Measurements from ENCODE around the gene DNM2. TPM values are rescaled to one million over a fixed set of nuclear protein-coding genes. Genes with fewer than 3 reads are reported as not detected.

Gene DNM2
- polyA plus RNA-seq, 2 donors = 68.4 to 87.9 TPM

DNA sequence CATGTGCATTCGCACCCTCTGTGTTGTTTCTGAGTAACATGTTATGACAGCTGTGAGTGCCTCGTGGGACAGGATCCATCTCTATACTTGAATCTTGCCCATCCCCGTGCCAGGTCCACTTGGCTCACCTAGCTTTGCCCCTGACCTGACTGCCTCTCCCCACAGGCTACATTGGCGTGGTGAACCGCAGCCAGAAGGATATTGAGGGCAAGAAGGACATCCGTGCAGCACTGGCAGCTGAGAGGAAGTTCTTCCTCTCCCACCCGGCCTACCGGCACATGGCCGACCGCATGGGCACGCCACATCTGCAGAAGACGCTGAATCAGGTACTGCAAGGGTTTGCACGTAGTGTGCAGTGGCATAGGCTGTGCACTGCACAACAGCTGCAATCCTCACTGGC lies 64.9 kb downstream of the DNM2 start:
- Histone ChIP-seq H3K36me3 (ENCODE audit: control insufficient read depth in 2 of 2, insufficient read depth in 2 of 2, low read length in 1 of 2) (peaks cover 22 to 40% of the 10 kb centered on the region in 2 donors), H3K9me3 (ENCODE audit: control insufficient read depth in 2 of 2, insufficient read depth in 1 of 2, low read depth in 1 of 2, low read length in 1 of 2) (no peaks in the 10 kb centered on the region), H3K27me3 (ENCODE audit: control insufficient read depth in 1 of 2, insufficient read depth in 2 of 2, low read length in 2 of 2) (no peaks in the 10 kb centered on the region), H3K4me1 (ENCODE audit: control insufficient read depth in 2 of 2, insufficient read depth in 2 of 2, low read length in 1 of 2) (peaks cover 0 to 2% of the 10 kb centered on the region in 2 donors), H3K4me3 (ENCODE audit: low read depth in 1 of 2, low read length in 2 of 2) (no peak overlapping the region), H3K27ac (ENCODE audit: low read depth in 2 of 2, low read length in 1 of 2) (no peak overlapping the region)
- 82 to 83% methylated on average over 13 of the region's 13 CpGs for WGBS, 2 donors

DNA sequence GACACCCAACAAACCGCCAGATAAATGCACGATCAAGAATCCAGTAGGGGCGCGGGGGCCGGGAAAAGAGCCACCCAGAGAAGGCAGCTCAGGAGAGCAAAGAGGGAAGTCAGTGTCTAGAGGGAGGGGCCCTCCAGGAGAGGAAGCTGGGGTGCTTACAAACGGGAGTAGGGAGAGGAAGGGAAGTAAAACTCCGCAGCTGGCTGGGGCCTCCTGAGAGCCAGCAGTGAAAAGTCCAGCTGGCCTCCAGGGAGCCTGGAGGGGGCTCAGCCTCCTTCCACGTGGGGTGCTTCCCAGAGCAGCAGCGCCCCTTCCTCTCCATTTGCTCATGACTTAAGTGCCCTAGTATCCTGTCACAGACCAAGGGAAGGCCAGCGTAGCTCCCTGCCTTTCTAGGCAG lies 66.4 kb downstream of the DNM2 start:
- Histone ChIP-seq H3K4me3 (ENCODE audit: low read depth in 1 of 2, low read length in 2 of 2) (no peak overlapping the region), H3K27ac (ENCODE audit: low read depth in 2 of 2, low read length in 1 of 2) (peak overlapping the region in 1 of 2 donors; percentile 33), H3K27me3 (ENCODE audit: control insufficient read depth in 1 of 2, insufficient read depth in 2 of 2, low read length in 2 of 2) (no peaks in the 10 kb centered on the region), H3K36me3 (ENCODE audit: control insufficient read depth in 2 of 2, insufficient read depth in 2 of 2, low read length in 1 of 2) (peaks cover 25 to 46% of the 10 kb centered on the region in 2 donors), H3K4me1 (ENCODE audit: control insufficient read depth in 2 of 2, insufficient read depth in 2 of 2, low read length in 1 of 2) (peaks cover 0 to 2% of the 10 kb centered on the region in 2 donors), H3K9me3 (ENCODE audit: control insufficient read depth in 2 of 2, insufficient read depth in 1 of 2, low read depth in 1 of 2, low read length in 1 of 2) (no peaks in the 10 kb centered on the region)
- 71 to 78% methylated on average over 10 of the region's 10 CpGs for WGBS, 2 donors

DNA sequence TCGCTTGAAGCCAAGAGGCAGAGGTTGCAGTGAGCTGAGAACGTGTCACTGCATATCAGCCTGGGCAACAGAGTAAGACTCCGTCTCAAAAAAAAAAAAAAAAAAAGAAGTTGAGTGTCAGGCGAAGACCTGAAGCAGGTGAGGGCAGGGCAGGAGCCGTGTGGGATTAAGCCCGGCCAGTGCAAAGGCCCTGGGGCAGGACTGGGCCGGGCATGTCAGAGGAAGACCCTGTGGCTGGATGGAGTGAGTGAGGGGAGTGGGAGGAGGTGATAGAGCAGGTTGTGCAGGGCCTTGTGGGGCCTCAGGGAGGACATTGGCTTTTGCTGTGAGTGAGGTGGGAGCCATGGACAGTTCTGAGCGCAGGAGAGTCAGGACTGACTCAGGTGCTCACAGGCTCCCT lies 70.3 kb downstream of the DNM2 start:
- no peaks in the 10 kb centered on the region for H3K27me3 ChIP-seq (ENCODE audit: control insufficient read depth in 1 of 2, insufficient read depth in 2 of 2, low read length in 2 of 2)
- peaks cover 22 to 44% of the 10 kb centered on the region in 2 donors for H3K36me3 ChIP-seq (ENCODE audit: control insufficient read depth in 2 of 2, insufficient read depth in 2 of 2, low read length in 1 of 2)
- H3K9me3 ChIP-seq (ENCODE audit: control insufficient read depth in 2 of 2, insufficient read depth in 1 of 2, low read depth in 1 of 2, low read length in 1 of 2) = no peaks in the 10 kb centered on the region
- 95 to 97% methylated on average over 8 of the region's 8 CpGs for WGBS, 2 donors
- H3K4me3 ChIP-seq (ENCODE audit: low read depth in 1 of 2, low read length in 2 of 2) = no peak overlapping the region
- H3K4me1 ChIP-seq (ENCODE audit: control insufficient read depth in 2 of 2, insufficient read depth in 2 of 2, low read length in 1 of 2) = no peaks in the 10 kb centered on the region
- no peak overlapping the region for H3K27ac ChIP-seq (ENCODE audit: low read depth in 2 of 2, low read length in 1 of 2)

DNA sequence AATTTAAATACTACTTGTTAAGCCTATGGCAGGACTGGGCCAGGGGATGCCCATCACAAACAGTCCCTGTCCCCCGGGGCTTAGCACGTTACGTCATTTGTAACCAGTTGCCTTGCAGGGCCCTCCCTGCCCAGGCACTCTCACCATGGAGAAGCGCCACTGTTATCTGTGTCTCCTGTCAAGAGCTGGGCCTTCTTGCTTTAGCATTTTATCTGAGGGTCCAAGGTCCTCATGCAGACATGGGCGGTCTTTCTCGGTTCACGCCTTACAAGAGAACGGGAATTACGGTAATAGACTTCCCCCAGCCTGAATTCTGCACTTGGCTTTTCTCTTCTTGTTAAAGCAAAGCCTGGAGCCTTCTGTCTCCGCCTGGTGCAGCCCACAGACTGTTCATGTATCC lies 72.0 kb downstream of the DNM2 start:
- Histone ChIP-seq H3K4me1 (ENCODE audit: control insufficient read depth in 2 of 2, insufficient read depth in 2 of 2, low read length in 1 of 2) (no peaks in the 10 kb centered on the region), H3K27me3 (ENCODE audit: control insufficient read depth in 1 of 2, insufficient read depth in 2 of 2, low read length in 2 of 2) (no peaks in the 10 kb centered on the region), H3K36me3 (ENCODE audit: control insufficient read depth in 2 of 2, insufficient read depth in 2 of 2, low read length in 1 of 2) (peaks cover 23 to 41% of the 10 kb centered on the region in 2 donors), H3K4me3 (ENCODE audit: low read depth in 1 of 2, low read length in 2 of 2) (no peak overlapping the region), H3K9me3 (ENCODE audit: control insufficient read depth in 2 of 2, insufficient read depth in 1 of 2, low read depth in 1 of 2, low read length in 1 of 2) (no peaks in the 10 kb centered on the region), H3K27ac (ENCODE audit: low read depth in 2 of 2, low read length in 1 of 2) (no peak overlapping the region)
- 88 to 96% methylated on average over 10 of the region's 10 CpGs for WGBS, 2 donors

DNA sequence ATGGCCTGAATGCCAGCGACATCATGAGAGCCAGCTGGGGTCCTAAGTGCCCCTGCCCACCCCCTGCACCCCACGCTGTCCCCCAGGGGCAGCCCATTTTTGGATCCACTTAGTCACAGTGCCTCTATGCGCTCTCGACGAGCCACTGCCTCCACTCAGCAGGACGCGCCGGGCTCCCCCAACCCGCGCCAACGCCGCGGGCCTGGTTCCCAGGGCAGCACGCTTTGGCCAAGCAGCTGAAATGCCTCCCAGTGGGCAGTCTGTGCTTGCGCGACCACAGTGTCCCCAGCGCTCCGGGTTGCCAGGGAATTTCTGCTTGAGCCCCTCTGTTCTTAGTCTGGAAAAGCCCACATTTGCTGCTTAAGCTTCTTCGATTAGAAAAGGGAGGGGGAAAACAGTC lies 78.8 kb downstream of the DNM2 start:
- H3K4me1 ChIP-seq (ENCODE audit: control insufficient read depth in 2 of 2, insufficient read depth in 2 of 2, low read length in 1 of 2) = no peaks in the 10 kb centered on the region
- H3K9me3 ChIP-seq (ENCODE audit: control insufficient read depth in 2 of 2, insufficient read depth in 1 of 2, low read depth in 1 of 2, low read length in 1 of 2) = no peaks in the 10 kb centered on the region
- H3K4me3 ChIP-seq (ENCODE audit: low read depth in 1 of 2, low read length in 2 of 2) = no peak overlapping the region
- peaks cover 9 to 46% of the 10 kb centered on the region in 2 donors for H3K36me3 ChIP-seq (ENCODE audit: control insufficient read depth in 2 of 2, insufficient read depth in 2 of 2, low read length in 1 of 2)
- 90 to 95% methylated on average over 19 of the region's 19 CpGs for WGBS, 2 donors
- no peak overlapping the region for H3K27ac ChIP-seq (ENCODE audit: low read depth in 2 of 2, low read length in 1 of 2)
- no peaks in the 10 kb centered on the region for H3K27me3 ChIP-seq (ENCODE audit: control insufficient read depth in 1 of 2, insufficient read depth in 2 of 2, low read length in 2 of 2)

DNA sequence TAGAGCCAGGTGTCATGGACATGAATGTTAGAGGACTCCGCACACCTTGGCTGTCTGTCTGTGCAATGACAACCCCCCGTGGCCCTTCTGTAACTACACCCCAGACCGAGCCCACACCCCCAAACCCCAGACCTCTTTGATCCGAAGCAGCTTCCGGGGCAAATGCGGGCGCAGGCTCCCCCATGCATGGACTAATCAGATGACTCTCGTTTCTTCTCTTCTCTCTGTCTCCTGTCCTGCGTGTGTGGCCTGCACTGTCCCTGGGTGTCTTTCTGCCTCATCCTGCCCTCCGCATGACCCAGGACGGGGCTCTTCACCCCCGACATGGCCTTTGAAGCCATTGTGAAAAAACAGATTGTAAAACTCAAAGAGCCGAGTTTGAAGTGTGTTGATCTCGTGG lies 79.2 kb downstream of the DNM2 start:
- no peaks in the 10 kb centered on the region for H3K27me3 ChIP-seq (ENCODE audit: control insufficient read depth in 1 of 2, insufficient read depth in 2 of 2, low read length in 2 of 2)
- 84% methylated on average over 14 of the region's 14 CpGs for WGBS, 2 donors
- H3K36me3 ChIP-seq (ENCODE audit: control insufficient read depth in 2 of 2, insufficient read depth in 2 of 2, low read length in 1 of 2) = peaks cover 9 to 48% of the 10 kb centered on the region in 2 donors
- no peaks in the 10 kb centered on the region for H3K9me3 ChIP-seq (ENCODE audit: control insufficient read depth in 2 of 2, insufficient read depth in 1 of 2, low read depth in 1 of 2, low read length in 1 of 2)
- H3K4me3 ChIP-seq (ENCODE audit: low read depth in 1 of 2, low read length in 2 of 2) = no peak overlapping the region
- no peaks in the 10 kb centered on the region for H3K4me1 ChIP-seq (ENCODE audit: control insufficient read depth in 2 of 2, insufficient read depth in 2 of 2, low read length in 1 of 2)
- no peak overlapping the region for H3K27ac ChIP-seq (ENCODE audit: low read depth in 2 of 2, low read length in 1 of 2)

DNA sequence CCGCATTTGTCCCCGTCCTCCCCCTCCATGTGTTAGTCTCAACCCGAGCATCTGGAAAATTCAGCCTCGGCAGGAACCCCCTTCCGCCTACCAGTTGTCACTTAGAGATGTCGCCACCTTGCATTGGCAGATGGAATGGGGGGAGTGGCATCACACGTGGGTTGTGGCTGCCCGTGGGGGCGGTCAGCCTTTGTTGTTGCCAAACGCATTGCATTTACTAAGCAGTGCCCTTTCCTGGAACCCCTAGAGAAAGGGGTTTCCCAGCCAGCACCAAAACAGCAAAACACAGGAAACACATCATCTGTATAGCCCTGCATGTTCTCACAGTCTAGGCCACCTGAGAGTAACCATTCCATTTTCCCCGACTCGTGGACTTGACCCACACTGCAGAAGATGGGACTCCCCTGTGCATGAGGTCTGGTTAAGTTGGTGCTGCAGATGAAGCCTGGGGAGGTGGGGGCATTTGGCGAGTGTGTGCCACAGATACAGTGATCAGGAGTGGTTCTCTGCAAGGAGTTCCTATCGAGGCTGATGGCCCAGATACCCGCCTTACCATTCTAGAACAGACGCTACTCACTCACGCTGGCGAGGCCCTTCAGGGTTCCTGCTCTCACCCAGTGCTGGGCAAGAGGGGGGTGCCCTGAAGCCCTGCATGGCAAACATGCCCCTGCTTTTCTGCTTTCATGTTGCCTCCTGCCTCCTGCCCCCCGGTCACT lies 79.8 kb downstream of the DNM2 start:
- Histone ChIP-seq H3K4me1 (ENCODE audit: control insufficient read depth in 2 of 2, insufficient read depth in 2 of 2, low read length in 1 of 2) (no peaks in the 10 kb centered on the region), H3K4me3 (ENCODE audit: low read depth in 1 of 2, low read length in 2 of 2) (no peak overlapping the region), H3K27ac (ENCODE audit: low read depth in 2 of 2, low read length in 1 of 2) (peak overlapping the region in 1 of 2 donors; percentile 24), H3K27me3 (ENCODE audit: control insufficient read depth in 1 of 2, insufficient read depth in 2 of 2, low read length in 2 of 2) (no peaks in the 10 kb centered on the region), H3K36me3 (ENCODE audit: control insufficient read depth in 2 of 2, insufficient read depth in 2 of 2, low read length in 1 of 2) (peaks cover 9 to 50% of the 10 kb centered on the region in 2 donors), H3K9me3 (ENCODE audit: control insufficient read depth in 2 of 2, insufficient read depth in 1 of 2, low read depth in 1 of 2, low read length in 1 of 2) (no peaks in the 10 kb centered on the region)
- WGBS, 2 donors = 70 to 72% methylated on average over 19 of the region's 19 CpGs

DNA sequence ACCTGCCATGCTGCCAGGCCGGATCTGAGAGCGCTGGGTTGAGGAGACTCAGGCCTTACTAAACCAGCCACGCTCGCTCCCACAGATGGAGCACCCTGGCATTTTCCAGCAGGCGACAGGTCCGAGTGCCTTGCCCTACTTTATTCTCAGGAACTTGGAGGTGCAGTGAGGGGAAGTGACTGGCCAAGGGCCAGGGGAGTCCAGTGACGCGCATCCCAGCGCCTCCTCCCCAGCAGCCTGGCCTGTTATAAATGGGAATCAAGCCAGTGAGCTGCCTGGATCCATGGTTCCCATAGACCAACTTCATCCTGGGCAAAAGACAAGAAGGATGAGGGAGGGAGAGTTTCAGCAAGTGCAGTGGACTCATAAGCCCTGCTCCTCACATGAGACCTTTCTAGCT lies 82.6 kb downstream of the DNM2 start:
- Histone ChIP-seq H3K9me3 (ENCODE audit: control insufficient read depth in 2 of 2, insufficient read depth in 1 of 2, low read depth in 1 of 2, low read length in 1 of 2) (no peaks in the 10 kb centered on the region), H3K4me1 (ENCODE audit: control insufficient read depth in 2 of 2, insufficient read depth in 2 of 2, low read length in 1 of 2) (no peaks in the 10 kb centered on the region), H3K27ac (ENCODE audit: low read depth in 2 of 2, low read length in 1 of 2) (no peak overlapping the region), H3K4me3 (ENCODE audit: low read depth in 1 of 2, low read length in 2 of 2) (no peak overlapping the region), H3K27me3 (ENCODE audit: control insufficient read depth in 1 of 2, insufficient read depth in 2 of 2, low read length in 2 of 2) (no peaks in the 10 kb centered on the region), H3K36me3 (ENCODE audit: control insufficient read depth in 2 of 2, insufficient read depth in 2 of 2, low read length in 1 of 2) (peaks cover 4 to 57% of the 10 kb centered on the region in 2 donors)
- WGBS, 2 donors = 72 to 81% methylated on average over 9 of the region's 9 CpGs

DNA sequence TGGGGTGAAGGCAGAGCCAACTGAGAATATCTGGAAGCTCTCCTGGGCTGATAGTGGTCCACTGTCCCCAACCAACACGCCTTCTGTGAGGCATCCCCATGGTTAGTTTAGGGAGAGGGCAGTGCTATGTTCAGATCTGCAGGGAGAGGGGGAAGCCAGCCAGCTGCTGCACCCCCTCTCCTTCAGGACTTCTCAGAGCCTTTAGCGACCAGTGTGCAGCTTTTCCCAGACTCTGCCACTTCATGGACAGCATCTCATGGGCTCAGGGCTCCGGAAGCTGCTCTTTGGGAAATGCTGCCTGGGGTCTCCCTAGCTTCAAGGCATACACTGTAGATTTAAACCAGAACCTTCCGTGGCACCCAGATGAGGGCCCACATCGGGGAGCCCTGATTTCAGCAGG lies 84.6 kb downstream of the DNM2 start:
- Histone ChIP-seq H3K27ac (ENCODE audit: low read depth in 2 of 2, low read length in 1 of 2) (no peak overlapping the region), H3K9me3 (ENCODE audit: control insufficient read depth in 2 of 2, insufficient read depth in 1 of 2, low read depth in 1 of 2, low read length in 1 of 2) (no peaks in the 10 kb centered on the region), H3K4me1 (ENCODE audit: control insufficient read depth in 2 of 2, insufficient read depth in 2 of 2, low read length in 1 of 2) (no peaks in the 10 kb centered on the region), H3K36me3 (ENCODE audit: control insufficient read depth in 2 of 2, insufficient read depth in 2 of 2, low read length in 1 of 2) (peaks cover 0 to 49% of the 10 kb centered on the region in 2 donors), H3K27me3 (ENCODE audit: control insufficient read depth in 1 of 2, insufficient read depth in 2 of 2, low read length in 2 of 2) (no peaks in the 10 kb centered on the region), H3K4me3 (ENCODE audit: low read depth in 1 of 2, low read length in 2 of 2) (no peak overlapping the region)
- whole genome bisulfite sequencing, 2 donors = 95% methylated on average over 5 of the region's 5 CpGs

DNA sequence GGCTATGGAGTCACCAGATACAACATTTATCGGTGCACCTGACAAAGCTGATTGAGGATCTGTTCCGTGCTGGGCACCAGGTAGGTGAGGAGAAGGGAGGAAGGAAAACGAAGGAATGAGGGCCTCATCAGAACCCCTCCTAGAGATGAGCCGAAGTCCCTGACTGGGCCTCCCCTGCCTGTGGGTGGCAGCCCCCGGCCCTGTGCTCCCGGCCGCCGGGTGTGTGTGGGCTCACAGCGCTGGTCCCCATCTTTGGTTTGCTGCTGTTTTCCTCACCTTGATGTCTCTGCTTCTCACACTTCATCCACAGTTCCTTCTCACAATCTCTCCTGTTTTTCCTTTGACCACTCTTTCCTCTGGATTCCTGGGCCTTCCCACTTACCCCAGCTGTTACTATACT lies 85.4 kb downstream of the DNM2 start:
- Histone ChIP-seq H3K9me3 (ENCODE audit: control insufficient read depth in 2 of 2, insufficient read depth in 1 of 2, low read depth in 1 of 2, low read length in 1 of 2) (no peaks in the 10 kb centered on the region), H3K36me3 (ENCODE audit: control insufficient read depth in 2 of 2, insufficient read depth in 2 of 2, low read length in 1 of 2) (peaks cover 0 to 41% of the 10 kb centered on the region in 2 donors), H3K4me3 (ENCODE audit: low read depth in 1 of 2, low read length in 2 of 2) (no peak overlapping the region), H3K27me3 (ENCODE audit: control insufficient read depth in 1 of 2, insufficient read depth in 2 of 2, low read length in 2 of 2) (no peaks in the 10 kb centered on the region), H3K4me1 (ENCODE audit: control insufficient read depth in 2 of 2, insufficient read depth in 2 of 2, low read length in 1 of 2) (no peaks in the 10 kb centered on the region), H3K27ac (ENCODE audit: low read depth in 2 of 2, low read length in 1 of 2) (no peak overlapping the region)
- WGBS, 2 donors = 95 to 98% methylated on average over 8 to 9 of the region's 9 CpGs
